ENCODE results near the gene PPP1R1C.

Gene PPP1R1C

GRCh38 chr2:182115258-182115657, 129.6 kb downstream of the PPP1R1C start:
- no peak for DNase-seq

GRCh38 chr2:182116774-182117173, 131.1 kb downstream of the PPP1R1C start:
- no peak for DNase-seq

GRCh38 chr2:182117196-182117595, 131.5 kb downstream of the PPP1R1C start:
- DNase-seq, result no peak

DNA sequence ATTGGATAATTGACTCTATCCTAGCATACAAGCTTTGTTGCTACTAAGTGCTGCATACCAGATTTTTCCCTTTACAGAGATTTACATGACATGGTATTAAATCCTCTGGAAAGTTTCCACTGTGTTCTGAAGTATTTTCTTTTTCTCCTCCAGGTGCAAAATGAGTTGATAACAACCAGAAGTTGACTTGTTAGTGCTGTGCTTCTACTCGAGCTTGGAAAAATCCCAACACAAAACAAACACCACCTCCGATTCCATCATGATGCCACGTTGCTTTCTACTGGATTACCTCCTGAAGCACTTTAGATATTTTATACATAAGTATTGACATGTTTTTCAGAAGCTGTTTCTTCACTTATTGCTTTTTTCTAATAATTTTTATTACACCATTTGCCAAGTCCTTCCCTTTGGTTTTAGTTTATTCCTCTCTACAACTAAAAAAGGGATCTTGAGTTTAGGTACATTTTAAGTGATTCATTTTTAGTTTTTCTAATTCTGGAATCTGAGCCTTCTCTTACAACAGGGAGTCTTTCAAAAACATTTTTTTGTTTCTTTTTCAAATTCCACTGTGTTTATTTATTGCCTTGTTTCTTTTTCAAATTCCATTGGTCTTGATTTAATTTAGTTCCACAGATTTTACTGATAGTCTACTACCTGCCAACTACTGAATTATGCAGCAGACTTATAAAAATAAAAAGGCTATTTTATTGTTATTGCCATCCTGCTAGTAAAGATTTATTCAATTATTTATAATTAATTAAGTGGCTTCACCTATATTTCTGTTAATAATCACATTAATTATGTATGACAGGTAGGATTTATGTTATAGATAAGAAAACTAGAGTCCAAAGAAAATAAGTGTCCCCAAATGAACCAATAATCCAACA, 143.4 kb downstream of the PPP1R1C start:
- no peak for DNase-seq

GRCh38 chr2:182132605-182133004, 147.0 kb downstream of the PPP1R1C start:
- no peak for DNase-seq

GRCh38 chr2:182133195-182133891, 147.7 kb downstream of the PPP1R1C start:
- no peak for DNase-seq

- no peak for DNase-seq
Measured at GRCh38 chr2:182134201-182134600, 148.5 kb downstream of the PPP1R1C start.

- no peak for DNase-seq
Measured at GRCh38 chr2:182142062-182142461, 156.4 kb downstream of the PPP1R1C start.

- DNase-seq, result no peak
Measured at GRCh38 chr2:182144041-182144775, 158.6 kb downstream of the PPP1R1C start.

- DNase-seq, result no peak
Measured at GRCh38 chr2:182144776-182145165, 159.1 kb downstream of the PPP1R1C start.

- DNase-seq, result no peak
Measured at GRCh38 chr2:182148344-182148743, 162.7 kb downstream of the PPP1R1C start.

GRCh38 chr2:182163878-182164277, 178.2 kb downstream of the PPP1R1C start:
- DNase-seq, result no peak

DNA sequence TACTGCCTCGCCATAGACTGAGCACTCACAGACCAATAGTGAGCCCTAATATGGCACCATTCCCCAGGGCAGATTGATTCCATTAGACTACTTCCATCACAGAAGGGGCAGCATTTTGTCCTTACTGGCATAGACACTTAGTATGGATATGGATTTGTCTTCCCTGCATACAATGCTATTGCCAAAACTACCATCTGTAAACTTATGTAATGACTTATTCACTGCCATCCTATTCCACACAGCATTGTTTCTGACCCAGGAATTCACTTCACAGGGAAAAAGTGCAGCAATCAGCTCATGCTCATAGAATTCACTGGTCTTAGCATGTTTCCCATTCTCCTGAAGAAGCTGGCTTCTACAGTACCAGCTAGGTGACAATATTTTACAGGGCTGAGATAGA, 179.0 kb downstream of the PPP1R1C start:
- DNase-seq, result no peak

DNA sequence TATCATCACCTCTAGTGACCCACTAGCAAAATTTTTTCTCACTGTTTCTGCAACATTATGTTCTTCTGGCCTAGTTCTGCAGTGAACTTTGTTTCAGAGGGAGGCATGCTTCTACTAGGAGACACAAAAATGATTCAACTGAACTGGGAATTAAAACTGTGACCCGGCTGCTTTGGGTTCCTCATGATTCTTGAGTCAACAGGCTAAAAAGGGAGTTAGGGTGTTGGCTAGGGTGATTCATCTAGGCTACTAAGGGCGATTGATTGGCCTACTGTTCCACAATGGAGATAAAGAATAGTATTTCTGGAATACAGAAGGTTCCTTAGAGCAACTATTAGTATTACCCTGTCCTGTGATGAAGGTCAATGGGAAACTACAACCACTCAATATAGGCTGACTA, 179.5 kb downstream of the PPP1R1C start:
- no peak for DNase-seq

- no peak for DNase-seq
Measured at GRCh38 chr2:182166406-182166805, 180.8 kb downstream of the PPP1R1C start.

GRCh38 chr2:182166841-182167240, 181.2 kb downstream of the PPP1R1C start:
- DNase-seq, result no peak

All from NCI-H1105 (cell line).